ENCODE measurements around the gene CMTM3.
"Not testable (repeated sequence)": the region's sequence is repeated elsewhere in the genome, so short reads cannot be mapped to it uniquely, and the experiment has no call there.

The CMTM3 gene

GRCh38 chr16:66610111-66610820, 5.8 kb downstream of the CMTM3 start:
- no peak for DNase-seq

GRCh38 chr16:66611911-66612310, 7.4 kb downstream of the CMTM3 start:
- not testable (repeated sequence) for DNase-seq

- no peak for DNase-seq
Observed at GRCh38 chr16:66612422-66612821, 7.9 kb downstream of the CMTM3 start.

- no peak for DNase-seq
Observed at GRCh38 chr16:66614161-66614802, 9.8 kb downstream of the CMTM3 start.

- no peak for DNase-seq
Observed at GRCh38 chr16:66616169-66616568, 11.7 kb downstream of the CMTM3 start.

GRCh38 chr16:66616592-66616991, 12.1 kb downstream of the CMTM3 start:
- DNase-seq, result no peak

GRCh38 chr16:66617010-66617434, 12.5 kb downstream of the CMTM3 start:
- DNase-seq, result no peak

GRCh38 chr16:66617728-66618127, 13.2 kb downstream of the CMTM3 start:
- no peak for DNase-seq

- no peak for DNase-seq
Observed at GRCh38 chr16:66618588-66619375, 14.3 kb downstream of the CMTM3 start.

GRCh38 chr16:66619534-66620428, 15.3 kb downstream of the CMTM3 start:
- DNase-seq, result no peak

- DNase-seq, result no peak
Observed at GRCh38 chr16:66620429-66620795, 15.9 kb downstream of the CMTM3 start.

- DNase-seq, result no peak
Observed at GRCh38 chr16:66621973-66622372, 17.5 kb downstream of the CMTM3 start.

GRCh38 chr16:66622863-66623262, 18.4 kb downstream of the CMTM3 start:
- no peak for DNase-seq

- DNase-seq, result no peak
Observed at GRCh38 chr16:66623755-66624154, 19.3 kb downstream of the CMTM3 start.

GRCh38 chr16:66627611-66628378, 23.3 kb downstream of the CMTM3 start:
- not testable (repeated sequence) for DNase-seq

- no peak for DNase-seq
Observed at GRCh38 chr16:66629856-66630255, 25.4 kb downstream of the CMTM3 start.

- DNase-seq, result not testable (repeated sequence)
Observed at GRCh38 chr16:66630561-66631260, 26.2 kb downstream of the CMTM3 start.

GRCh38 chr16:66631558-66631957, 27.1 kb downstream of the CMTM3 start:
- not testable (repeated sequence) for DNase-seq

GRCh38 chr16:66634527-66635196, 30.2 kb downstream of the CMTM3 start:
- no peak for DNase-seq

GRCh38 chr16:66635406-66635805, 30.9 kb downstream of the CMTM3 start:
- DNase-seq, result no peak

- no peak for DNase-seq
Observed at GRCh38 chr16:66636199-66636598, 31.7 kb downstream of the CMTM3 start.

Measured in cortex of kidney (tissue), 1 donor.